ENCODE data around the gene NKD1. TPM values are rescaled to one million over a fixed set of nuclear protein-coding genes. Genes with fewer than 3 reads are reported as not detected.
A peak's percentile ranks its signal among the peaks of the same experiment; 100 is the strongest.

NKD1 gene
- total and polyA plus RNA-seq, 4 donors: 2.3 to 14.1 (median 8.0) TPM

- no peak overlapping the region for H3K9ac ChIP-seq (ENCODE audit: insufficient read depth in 1 of 2, low read length in 2 of 2)
- H3K4me1 ChIP-seq (ENCODE audit: control insufficient read depth in 5 of 5, insufficient read depth in 5 of 5, low read length in 5 of 5): peaks cover 0 to 82% (median 45%) of the 10 kb centered on the region in 5 donors
- H3K27me3 ChIP-seq (ENCODE audit: control insufficient read depth in 3 of 3, insufficient read depth in 3 of 3, low read length in 2 of 3): no peaks in the 10 kb centered on the region
- TF ChIP-seq, protein P1, sequence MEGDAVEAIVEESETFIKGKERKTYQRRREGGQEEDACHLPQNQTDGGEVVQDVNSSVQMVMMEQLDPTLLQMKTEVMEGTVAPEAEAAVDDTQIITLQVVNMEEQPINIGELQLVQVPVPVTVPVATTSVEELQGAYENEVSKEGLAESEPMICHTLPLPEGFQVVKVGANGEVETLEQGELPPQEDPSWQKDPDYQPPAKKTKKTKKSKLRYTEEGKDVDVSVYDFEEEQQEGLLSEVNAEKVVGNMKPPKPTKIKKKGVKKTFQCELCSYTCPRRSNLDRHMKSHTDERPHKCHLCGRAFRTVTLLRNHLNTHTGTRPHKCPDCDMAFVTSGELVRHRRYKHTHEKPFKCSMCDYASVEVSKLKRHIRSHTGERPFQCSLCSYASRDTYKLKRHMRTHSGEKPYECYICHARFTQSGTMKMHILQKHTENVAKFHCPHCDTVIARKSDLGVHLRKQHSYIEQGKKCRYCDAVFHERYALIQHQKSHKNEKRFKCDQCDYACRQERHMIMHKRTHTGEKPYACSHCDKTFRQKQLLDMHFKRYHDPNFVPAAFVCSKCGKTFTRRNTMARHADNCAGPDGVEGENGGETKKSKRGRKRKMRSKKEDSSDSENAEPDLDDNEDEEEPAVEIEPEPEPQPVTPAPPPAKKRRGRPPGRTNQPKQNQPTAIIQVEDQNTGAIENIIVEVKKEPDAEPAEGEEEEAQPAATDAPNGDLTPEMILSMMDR (IDR thresholded peaks at IDR 0.05; ENCODE audit: control extremely low read depth, extremely low read depth): no peak
- H3K27ac ChIP-seq (ENCODE audit: low read depth in 1 of 2, low read length in 1 of 2): peak overlapping the region in 1 of 2 donors; percentile 17
- peaks cover 0 to 22% (median 4%) of the 10 kb centered on the region in 4 donors for H3K36me3 ChIP-seq (ENCODE audit: control insufficient read depth in 4 of 4, insufficient read depth in 4 of 4, low read length in 4 of 4)
- 85 to 92% methylated on average over 6 of the region's 6 CpGs for WGBS, 2 donors
- H3K9me3 ChIP-seq (ENCODE audit: control insufficient read depth in 4 of 4, insufficient read depth in 3 of 4, low read length in 3 of 4): no peaks in the 10 kb centered on the region
- DNase-seq (no peak), ATAC-seq (ENCODE audit: insufficient read depth, low FRiP score) (no peak)
- no peak overlapping the region for H3K4me3 ChIP-seq
Measured at GRCh38 chr16:50599494-50599893, 51.3 kb downstream of the NKD1 start.

GRCh38 chr16:50600582-50601283 lies 52.5 kb downstream of the NKD1 start:
- Histone ChIP-seq H3K27me3 (ENCODE audit: control insufficient read depth in 3 of 3, insufficient read depth in 3 of 3, low read length in 2 of 3) (no peaks in the 10 kb centered on the region), H3K36me3 (ENCODE audit: control insufficient read depth in 4 of 4, insufficient read depth in 4 of 4, low read length in 4 of 4) (peaks cover 0 to 17% (median 3%) of the 10 kb centered on the region in 4 donors), H3K9me3 (ENCODE audit: control insufficient read depth in 4 of 4, insufficient read depth in 3 of 4, low read length in 3 of 4) (no peaks in the 10 kb centered on the region), H3K4me3 (no peak overlapping the region), H3K9ac (ENCODE audit: insufficient read depth in 1 of 2, low read length in 2 of 2) (no peak overlapping the region), H3K4me1 (ENCODE audit: control insufficient read depth in 5 of 5, insufficient read depth in 5 of 5, low read length in 5 of 5) (peaks cover 0 to 82% (median 45%) of the 10 kb centered on the region in 5 donors), H3K27ac (ENCODE audit: low read depth in 1 of 2, low read length in 1 of 2) (peak overlapping the region in 1 of 2 donors; percentile 37)
- DNase-seq: peak in 1 of 3 donors; percentile 50
- no peak for ATAC-seq (ENCODE audit: insufficient read depth, low FRiP score)
- WGBS, 2 donors: 70 to 80% methylated on average over 15 of the region's 15 CpGs
- TF ChIP-seq, protein P1 (IDR thresholded peaks at IDR 0.05; ENCODE audit: control extremely low read depth, extremely low read depth): no peak

DNA sequence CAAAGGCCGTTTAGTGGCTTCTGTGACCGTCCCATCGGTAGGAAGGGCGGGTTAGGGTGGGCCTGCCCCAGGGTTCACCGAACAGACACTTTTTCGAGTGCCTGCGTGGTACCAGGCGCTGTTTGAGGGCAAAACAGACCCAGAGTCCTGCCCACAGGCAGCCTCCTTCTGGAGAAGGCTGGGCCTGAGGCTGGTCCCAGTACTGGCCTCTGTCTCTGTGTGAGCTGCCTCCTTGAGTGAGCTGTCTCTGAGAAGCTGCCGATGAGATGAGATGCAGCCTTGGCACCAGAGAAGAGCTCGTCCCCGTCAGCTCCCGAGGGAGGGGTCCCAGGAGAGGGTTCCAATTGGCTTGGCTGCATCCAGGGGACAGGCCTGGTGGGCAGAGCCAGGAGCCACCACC lies 53.1 kb downstream of the NKD1 start:
- H3K4me3 ChIP-seq: no peak overlapping the region
- H3K27me3 ChIP-seq (ENCODE audit: control insufficient read depth in 3 of 3, insufficient read depth in 3 of 3, low read length in 2 of 3): no peaks in the 10 kb centered on the region
- H3K4me1 ChIP-seq (ENCODE audit: control insufficient read depth in 5 of 5, insufficient read depth in 5 of 5, low read length in 5 of 5): peaks cover 0 to 77% (median 39%) of the 10 kb centered on the region in 5 donors
- H3K27ac ChIP-seq (ENCODE audit: low read depth in 1 of 2, low read length in 1 of 2): peak overlapping the region in 1 of 2 donors; percentile 49
- WGBS, 2 donors: 89 to 92% methylated on average over 12 of the region's 12 CpGs
- H3K36me3 ChIP-seq (ENCODE audit: control insufficient read depth in 4 of 4, insufficient read depth in 4 of 4, low read length in 4 of 4): peaks cover 0 to 15% (median 3%) of the 10 kb centered on the region in 4 donors
- ATAC-seq (ENCODE audit: insufficient read depth, low FRiP score) (no peak), DNase-seq (peak in 1 of 3 donors; percentile 38)
- H3K9me3 ChIP-seq (ENCODE audit: control insufficient read depth in 4 of 4, insufficient read depth in 3 of 4, low read length in 3 of 4): no peaks in the 10 kb centered on the region
- TF ChIP-seq, protein P1 (IDR thresholded peaks at IDR 0.05; ENCODE audit: control extremely low read depth, extremely low read depth): no peak
- H3K9ac ChIP-seq (ENCODE audit: insufficient read depth in 1 of 2, low read length in 2 of 2): no peak overlapping the region

Measured in lung (tissue), 12 donors.